Spleen (tissue), 7 donors: ENCODE results near the gene GPR35.

Source experiments
- POLR2AphosphoS5 ChIP-seq, 3 donors: sonication (generic); formaldehyde crosslinking; IDR thresholded peaks; one replicate each; pipeline ENCODE4 v1.5.1; 2017; ENCODE audit warnings: antibody characterized with exemption in 3 of 3
- TF ChIP-seq, protein P1 (sequence below), 11 experiments: fragments of 200-600 bp in 7 of 11; fragments of 450-650 bp in 4 of 11; sonication (generic) in 4 of 11; IDR thresholded peaks in 8 of 11; conservative IDR thresholded peaks in 3 of 11; 1 replicate in 7 of 11; 2 replicates in 4 of 11; pipeline versions ENCODE4 v1.4.0 to v1.8.0; 2016 to 2021; ENCODE audit warnings: antibody characterized with exemption in 11 of 11, inconsistent platforms in 4 of 11, mild to moderate bottlenecking in 1 of 11
- donor health status: DM: no; HTN: no; CAD: no; lungs with moderate emphysema.
- donor health status: DM: no; HTN: no; CAD: no.
- donor health status: DM: no; HTN: no; CAD: no.

DNA sequence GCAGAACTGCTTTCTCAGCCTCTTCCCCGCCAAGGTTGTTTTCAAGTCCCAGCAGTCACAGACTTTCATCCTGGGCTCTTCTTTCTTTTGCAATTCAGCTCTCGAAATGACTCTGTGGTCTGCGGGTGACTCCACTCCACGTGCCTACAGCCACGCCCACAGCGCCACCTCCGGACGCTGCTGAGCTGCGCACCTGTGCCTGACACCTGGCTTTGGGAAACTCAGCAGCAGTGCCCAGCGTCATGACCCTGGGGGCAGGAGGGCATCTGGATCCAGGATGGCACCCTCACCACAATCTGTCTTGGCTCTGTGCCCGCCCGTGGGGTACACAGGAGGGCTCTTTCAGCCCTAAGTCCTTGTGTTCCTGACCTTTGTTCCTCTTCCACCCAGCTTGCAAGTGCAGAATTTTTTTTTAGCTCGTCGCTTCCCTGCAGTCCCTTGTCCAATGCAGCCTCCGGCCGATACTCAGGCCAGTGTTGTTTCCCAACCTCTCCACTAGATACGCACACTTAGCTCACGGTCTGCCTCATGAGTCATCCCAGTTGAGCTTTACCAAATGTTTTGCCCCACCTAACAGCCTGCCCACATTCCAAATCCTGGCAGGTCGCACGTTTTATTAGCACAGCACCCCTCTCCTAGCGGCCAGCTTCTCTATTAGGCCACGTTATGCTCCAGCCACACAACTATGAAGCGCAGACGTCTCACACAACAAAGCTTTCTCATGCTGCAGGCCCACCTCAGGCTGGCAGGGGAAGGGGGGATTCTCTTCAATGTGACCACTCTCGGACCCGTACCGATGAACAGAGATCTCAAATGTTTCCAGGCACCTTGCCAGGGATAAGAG is 45.3 kb upstream of the GPR35 start:
- peak; percentile 68 to 85 (median 71) for TF ChIP-seq POLR2AphosphoS5 (IDR thresholded peaks at IDR 0.05)
- TF ChIP-seq, protein P1, sequence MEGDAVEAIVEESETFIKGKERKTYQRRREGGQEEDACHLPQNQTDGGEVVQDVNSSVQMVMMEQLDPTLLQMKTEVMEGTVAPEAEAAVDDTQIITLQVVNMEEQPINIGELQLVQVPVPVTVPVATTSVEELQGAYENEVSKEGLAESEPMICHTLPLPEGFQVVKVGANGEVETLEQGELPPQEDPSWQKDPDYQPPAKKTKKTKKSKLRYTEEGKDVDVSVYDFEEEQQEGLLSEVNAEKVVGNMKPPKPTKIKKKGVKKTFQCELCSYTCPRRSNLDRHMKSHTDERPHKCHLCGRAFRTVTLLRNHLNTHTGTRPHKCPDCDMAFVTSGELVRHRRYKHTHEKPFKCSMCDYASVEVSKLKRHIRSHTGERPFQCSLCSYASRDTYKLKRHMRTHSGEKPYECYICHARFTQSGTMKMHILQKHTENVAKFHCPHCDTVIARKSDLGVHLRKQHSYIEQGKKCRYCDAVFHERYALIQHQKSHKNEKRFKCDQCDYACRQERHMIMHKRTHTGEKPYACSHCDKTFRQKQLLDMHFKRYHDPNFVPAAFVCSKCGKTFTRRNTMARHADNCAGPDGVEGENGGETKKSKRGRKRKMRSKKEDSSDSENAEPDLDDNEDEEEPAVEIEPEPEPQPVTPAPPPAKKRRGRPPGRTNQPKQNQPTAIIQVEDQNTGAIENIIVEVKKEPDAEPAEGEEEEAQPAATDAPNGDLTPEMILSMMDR (IDR thresholded peaks at IDR 0.05 in 8 of 11, conservative IDR thresholded peaks at IDR 0.05 in 3 of 11) = peak; percentile 22 to 70 (median 53)
